ENCODE measurements around the gene DIP2B. TPM values are rescaled to one million over a fixed set of nuclear protein-coding genes. Genes with fewer than 3 reads are reported as not detected.
A peak's percentile ranks its signal among the peaks of the same experiment; 100 is the strongest.

DIP2B gene
- total and polyA plus RNA-seq, 8 donors: 2.7 to 136 (median 8.9) TPM

DNA sequence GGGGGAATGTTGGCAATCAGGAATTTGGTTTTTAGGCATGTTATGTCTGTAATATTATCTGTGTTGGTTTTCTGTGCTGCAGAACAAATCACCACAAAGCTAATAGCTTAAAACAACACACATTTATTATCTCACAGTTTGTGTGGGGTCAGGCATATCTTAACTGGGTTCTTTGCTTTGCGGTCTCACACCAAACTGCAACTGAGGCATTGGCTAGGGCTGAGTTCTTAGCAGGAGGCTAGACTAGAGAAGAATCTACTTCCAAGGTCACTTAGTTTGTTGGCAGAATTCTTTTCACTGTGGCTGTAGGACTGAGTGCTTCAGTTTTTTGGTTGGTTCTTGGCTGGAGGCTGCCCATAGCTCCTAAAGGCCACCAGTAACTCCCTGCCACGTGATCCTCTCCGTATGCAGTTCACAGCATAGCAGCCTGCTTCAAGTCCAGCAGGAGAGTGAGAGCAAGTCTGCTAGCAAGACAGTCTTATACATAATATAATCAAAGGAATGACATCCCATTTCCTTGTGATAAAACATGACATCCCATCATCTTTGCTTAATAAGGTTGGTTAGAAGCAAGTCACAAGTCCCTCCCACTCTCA, 280.7 kb downstream of the DIP2B start:
- intact Hi-C loops (cut with DNase I; ENCODE audit: low total_unique reads): no loop called here
- peaks cover 4 to 25% (median 10%) of the 10 kb centered on the region in 4 donors for H3K4me1 ChIP-seq
- H3K9me3 ChIP-seq: no peaks in the 10 kb centered on the region
- no peak for DNase-seq
- WGBS, 5 donors: 71 to 94% (median 76%) methylated on average over 3 of the region's 3 CpGs
- no peaks in the 10 kb centered on the region for H3K27me3 ChIP-seq
- no peak for TF ChIP-seq POLR2AphosphoS5 (IDR thresholded peaks at IDR 0.05)
- TF ChIP-seq, protein P1, sequence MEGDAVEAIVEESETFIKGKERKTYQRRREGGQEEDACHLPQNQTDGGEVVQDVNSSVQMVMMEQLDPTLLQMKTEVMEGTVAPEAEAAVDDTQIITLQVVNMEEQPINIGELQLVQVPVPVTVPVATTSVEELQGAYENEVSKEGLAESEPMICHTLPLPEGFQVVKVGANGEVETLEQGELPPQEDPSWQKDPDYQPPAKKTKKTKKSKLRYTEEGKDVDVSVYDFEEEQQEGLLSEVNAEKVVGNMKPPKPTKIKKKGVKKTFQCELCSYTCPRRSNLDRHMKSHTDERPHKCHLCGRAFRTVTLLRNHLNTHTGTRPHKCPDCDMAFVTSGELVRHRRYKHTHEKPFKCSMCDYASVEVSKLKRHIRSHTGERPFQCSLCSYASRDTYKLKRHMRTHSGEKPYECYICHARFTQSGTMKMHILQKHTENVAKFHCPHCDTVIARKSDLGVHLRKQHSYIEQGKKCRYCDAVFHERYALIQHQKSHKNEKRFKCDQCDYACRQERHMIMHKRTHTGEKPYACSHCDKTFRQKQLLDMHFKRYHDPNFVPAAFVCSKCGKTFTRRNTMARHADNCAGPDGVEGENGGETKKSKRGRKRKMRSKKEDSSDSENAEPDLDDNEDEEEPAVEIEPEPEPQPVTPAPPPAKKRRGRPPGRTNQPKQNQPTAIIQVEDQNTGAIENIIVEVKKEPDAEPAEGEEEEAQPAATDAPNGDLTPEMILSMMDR (IDR thresholded peaks at IDR 0.05): no peak
- no peak for TF ChIP-seq EP300 (IDR thresholded peaks at IDR 0.05)
- no peak for TF ChIP-seq POLR2A (IDR thresholded peaks at IDR 0.05)
- no peak overlapping the region for H3K27ac ChIP-seq
- H3K4me3 ChIP-seq: no peak overlapping the region
- H3K36me3 ChIP-seq: peaks cover 6 to 40% (median 35%) of the 10 kb centered on the region in 4 donors

DNA sequence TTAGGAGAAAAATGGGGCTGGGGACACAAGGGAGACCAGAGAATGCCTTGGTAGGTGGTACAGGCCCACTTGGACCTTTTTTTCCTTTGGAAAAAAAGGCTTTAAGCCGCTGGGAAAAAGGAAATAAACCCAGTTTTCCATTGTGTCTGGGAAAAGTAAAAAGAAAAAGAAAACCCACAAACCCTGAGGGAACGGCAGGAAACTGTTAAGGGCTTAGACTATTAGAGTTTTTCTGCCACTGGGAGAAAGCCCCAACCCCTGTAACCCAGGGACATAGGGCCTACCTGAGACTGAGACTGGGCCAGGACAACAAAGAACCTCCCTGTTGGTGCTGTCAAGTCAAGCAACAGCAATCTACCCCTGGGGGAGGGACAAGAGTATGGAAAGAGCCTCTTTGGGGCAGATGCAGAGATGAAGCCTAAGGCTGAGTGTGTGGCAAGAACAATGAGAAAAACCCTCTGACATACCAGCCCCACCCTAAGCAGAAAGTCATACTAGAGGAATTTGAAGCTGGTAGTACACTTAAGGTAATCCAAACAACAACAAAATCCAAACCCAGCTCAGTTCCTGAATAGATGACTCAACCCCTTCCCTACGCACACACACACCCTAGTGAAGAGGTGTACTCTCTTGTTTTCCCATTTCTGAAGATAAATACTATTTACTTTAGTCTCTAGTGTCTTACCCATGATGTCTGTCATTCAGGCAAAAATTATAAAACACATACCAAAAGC, 281.9 kb downstream of the DIP2B start:
- Histone ChIP-seq H3K4me3 (no peak overlapping the region), H3K9me3 (no peaks in the 10 kb centered on the region), H3K4me1 (peaks cover 6 to 33% (median 14%) of the 10 kb centered on the region in 4 donors), H3K27ac (peak overlapping the region in 3 of 5 donors; percentile 23 to 56 (median 26)), H3K36me3 (peaks cover under 1 to 29% (median 23%) of the 10 kb centered on the region in 4 donors), H3K27me3 (no peaks in the 10 kb centered on the region)
- TF ChIP-seq POLR2A (IDR thresholded peaks at IDR 0.05) (no peak), POLR2AphosphoS5 (IDR thresholded peaks at IDR 0.05) (peak in 1 of 3 donors; percentile 34), EP300 (IDR thresholded peaks at IDR 0.05) (no peak)
- intact Hi-C loops (cut with DNase I; ENCODE audit: low total_unique reads): no loop called here
- 69 to 87% (median 79%) methylated on average over 3 of the region's 3 CpGs for WGBS, 5 donors
- no peak for DNase-seq

DNA sequence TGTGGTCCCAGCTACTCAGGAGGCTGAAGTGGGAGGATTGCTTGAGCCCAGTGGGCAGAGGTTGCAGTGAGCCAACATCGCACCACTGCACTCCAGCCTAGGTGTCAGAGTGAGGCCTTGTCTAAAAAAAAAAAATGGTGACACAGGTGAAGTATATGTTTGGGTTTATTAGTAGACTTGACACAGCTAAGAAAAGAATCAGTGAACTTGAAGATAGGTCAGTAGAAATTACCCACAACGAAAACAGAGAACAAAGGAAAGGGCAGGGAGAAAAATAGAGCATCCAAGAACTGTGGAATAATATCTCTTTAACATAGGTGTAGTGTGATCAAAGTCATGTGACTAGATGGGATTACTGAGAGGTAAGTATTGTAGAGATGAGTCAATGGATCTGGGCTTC, 282.8 kb downstream of the DIP2B start:
- intact Hi-C loops (cut with DNase I; ENCODE audit: low total_unique reads): no loop called here
- DNase-seq: no peak
- Histone ChIP-seq H3K27ac (peak overlapping the region in 1 of 5 donors; percentile 56), H3K9me3 (no peaks in the 10 kb centered on the region), H3K4me1 (peaks cover 6 to 43% (median 20%) of the 10 kb centered on the region in 4 donors), H3K4me3 (no peak overlapping the region), H3K36me3 (peaks cover 0 to 20% (median 16%) of the 10 kb centered on the region in 4 donors), H3K27me3 (no peaks in the 10 kb centered on the region)
- 95 to 98% (median 97%) methylated on average over 2 of the region's 2 CpGs for WGBS, 5 donors
- TF ChIP-seq, protein P1 (IDR thresholded peaks at IDR 0.05): no peak
- TF ChIP-seq POLR2AphosphoS5 (IDR thresholded peaks at IDR 0.05) (no peak), POLR2A (IDR thresholded peaks at IDR 0.05) (no peak), EP300 (IDR thresholded peaks at IDR 0.05) (no peak)

DNA sequence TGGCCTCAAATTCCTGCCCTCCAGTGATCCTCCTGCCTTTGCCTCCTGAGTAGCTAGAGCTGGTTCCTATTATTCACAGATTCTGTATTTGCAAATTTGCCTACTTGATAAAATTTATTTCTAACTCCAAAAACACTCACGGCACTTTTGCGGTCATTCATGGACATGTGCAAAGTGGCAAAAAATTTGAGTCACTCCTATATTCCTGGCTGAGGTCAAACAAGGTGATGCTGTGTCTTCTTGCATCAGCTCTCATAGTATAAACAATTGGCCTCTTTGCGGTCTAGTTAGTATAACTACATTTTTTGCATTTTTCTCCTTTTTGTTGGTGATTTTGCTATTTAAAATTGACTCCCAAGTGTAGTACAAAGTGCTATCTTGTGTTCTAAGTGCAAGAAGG, 283.8 kb downstream of the DIP2B start:
- H3K27ac ChIP-seq: no peak overlapping the region
- intact Hi-C loops (cut with DNase I; ENCODE audit: low total_unique reads): no loop called here
- WGBS, 5 donors: 84 to 96% (median 87%) methylated on average over 3 of the region's 3 CpGs
- H3K4me1 ChIP-seq: peaks cover 6 to 50% (median 20%) of the 10 kb centered on the region in 4 donors
- H3K27me3 ChIP-seq: no peaks in the 10 kb centered on the region
- H3K9me3 ChIP-seq: no peaks in the 10 kb centered on the region
- peaks cover 0 to 13% (median 12%) of the 10 kb centered on the region in 4 donors for H3K36me3 ChIP-seq
- TF ChIP-seq POLR2AphosphoS5 (IDR thresholded peaks at IDR 0.05) (no peak), EP300 (IDR thresholded peaks at IDR 0.05) (no peak), POLR2A (IDR thresholded peaks at IDR 0.05) (no peak)
- TF ChIP-seq, protein P1 (IDR thresholded peaks at IDR 0.05): no peak
- no peak overlapping the region for H3K4me3 ChIP-seq
- no peak for DNase-seq

Measured in stomach (tissue), 9 donors.